GM21526 (cell line): Measurements from ENCODE around the gene MBP.

Experiments
- ATAC-seq: cut with Tn5 transposase; IDR thresholded peaks from one replicate; pipeline ENCODE4 v1.9.1; 2021; ENCODE audit warnings: moderate library complexity; ENCODE audit not compliant: unreplicated experiment, low FRiP score

MBP gene

DNA sequence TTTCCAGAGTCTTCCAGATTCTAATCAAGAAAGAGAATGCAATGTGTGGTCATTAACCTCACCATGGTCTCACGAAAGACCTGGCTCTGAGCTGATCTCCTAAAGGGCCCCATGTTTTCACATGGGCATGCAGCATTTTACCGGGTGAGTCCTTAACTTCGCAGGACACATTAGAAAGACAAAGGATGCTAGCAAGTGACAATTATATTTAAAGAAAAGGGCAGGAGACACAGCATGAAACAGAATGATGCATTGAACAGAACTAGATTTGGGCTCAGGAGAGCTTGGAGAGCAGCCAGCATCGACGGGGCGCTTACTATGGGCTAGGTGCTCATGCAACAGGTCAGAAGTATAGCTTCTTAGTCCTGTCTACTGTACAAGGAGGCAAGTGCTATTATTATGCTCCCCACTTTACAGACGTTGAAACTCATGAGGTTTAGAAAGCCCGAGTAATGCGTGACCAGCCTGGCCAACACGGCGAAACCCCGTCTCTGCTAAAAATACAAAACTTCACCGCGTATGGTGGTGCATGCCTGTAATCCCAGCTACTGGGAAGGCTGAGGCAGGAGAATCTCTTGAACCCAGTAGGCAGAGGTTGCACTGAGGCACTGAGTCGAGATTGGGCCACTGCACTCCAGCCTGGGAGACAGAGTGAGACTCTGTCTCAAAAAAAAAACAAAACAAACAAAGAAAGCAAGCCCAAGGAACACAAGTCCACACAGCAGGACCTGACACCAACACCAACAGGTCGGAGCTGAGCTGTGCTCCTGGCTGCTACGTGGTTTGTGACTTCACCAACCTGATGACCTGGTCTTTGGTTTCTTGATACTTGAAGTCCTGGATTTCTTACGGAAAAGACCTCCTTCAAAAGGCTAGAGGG, 16.1 kb downstream of the MBP start:
- ATAC-seq, result no peak

DNA sequence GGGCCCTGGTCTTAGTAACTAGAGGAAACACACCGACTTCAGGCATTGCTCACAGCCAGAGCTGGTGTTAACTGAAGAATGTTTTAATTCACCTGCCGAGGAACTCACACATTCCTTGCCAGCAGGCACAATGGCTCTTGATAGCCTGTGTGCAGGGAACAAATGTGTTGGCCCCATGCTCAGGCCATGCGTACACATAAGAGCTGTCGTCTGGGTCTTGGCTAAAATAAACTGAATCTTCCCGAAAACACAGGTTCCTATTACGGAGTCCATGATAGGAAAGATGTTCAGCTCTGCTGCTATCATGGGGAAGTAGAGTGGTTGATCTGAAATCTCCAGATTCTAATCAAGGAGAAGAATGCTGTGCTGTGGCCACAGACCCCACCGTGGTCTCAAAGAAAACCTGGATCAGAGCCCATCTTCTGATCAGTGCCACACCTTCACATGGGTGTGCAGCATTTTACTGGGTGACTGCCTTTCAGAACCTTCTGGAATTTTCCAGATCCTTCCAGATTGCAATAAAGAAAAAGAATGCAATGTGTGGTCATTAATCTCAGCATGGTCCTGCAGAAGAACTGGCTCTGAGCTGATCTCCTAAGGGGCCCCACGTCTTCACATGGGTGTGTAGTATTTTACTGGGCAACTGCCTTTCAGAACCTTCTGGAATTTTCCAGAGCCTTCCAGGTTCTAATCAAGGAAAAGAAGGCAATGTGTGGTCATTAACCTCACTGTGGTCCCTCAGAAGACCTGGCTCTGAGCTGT, 17.2 kb downstream of the MBP start:
- no peak for ATAC-seq

DNA sequence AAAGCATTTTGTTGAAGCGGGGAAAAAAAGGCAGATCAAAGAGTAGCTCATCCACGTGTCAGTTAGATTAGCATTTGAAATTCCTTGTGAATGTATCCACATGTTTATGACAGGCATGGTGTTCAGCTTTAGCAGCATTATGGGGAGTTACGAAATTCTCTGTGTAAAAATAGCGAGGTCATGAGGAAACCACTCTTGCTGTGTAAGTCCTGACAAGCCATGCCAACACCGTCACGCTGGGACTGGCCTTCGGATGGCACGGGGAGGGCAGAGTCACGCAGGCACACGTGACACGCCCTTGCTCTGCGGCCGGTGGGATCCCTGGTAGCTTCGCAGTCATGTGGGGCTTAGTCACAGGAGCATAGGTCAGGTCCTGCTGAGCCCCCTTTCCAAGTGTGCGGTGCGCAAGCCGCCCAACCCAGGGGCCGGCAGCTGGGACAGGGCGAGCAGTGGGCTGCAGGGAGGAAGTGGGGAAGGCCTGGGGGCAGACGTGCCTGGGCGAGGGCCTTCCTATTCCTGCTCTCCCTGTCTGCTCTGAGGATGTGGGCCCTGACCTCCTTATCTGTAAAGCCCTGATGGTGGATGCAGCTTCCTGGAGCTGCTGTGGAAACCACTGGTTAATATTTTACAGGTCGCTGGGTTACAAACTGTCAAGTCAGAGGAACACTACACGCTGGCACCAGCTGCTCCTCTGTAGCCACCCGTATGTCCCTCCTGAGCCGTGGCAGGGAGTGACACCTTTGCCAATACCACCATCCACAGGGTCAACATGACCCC, 18.0 kb downstream of the MBP start:
- ATAC-seq, result peak; percentile 38

DNA sequence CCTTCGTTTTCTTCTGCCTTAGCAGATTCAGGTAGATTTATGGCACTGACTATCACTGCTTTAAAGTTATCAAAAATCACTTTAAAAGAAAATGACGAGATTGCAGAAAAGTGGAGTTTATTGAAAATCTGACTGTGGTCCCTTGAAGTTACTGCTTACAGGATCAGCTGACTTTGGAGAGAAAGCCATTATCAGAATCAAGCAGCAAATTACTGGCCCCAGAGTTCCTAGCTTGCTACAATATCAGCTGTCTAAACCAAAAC, 18.5 kb downstream of the MBP start:
- ATAC-seq, result no peak

DNA sequence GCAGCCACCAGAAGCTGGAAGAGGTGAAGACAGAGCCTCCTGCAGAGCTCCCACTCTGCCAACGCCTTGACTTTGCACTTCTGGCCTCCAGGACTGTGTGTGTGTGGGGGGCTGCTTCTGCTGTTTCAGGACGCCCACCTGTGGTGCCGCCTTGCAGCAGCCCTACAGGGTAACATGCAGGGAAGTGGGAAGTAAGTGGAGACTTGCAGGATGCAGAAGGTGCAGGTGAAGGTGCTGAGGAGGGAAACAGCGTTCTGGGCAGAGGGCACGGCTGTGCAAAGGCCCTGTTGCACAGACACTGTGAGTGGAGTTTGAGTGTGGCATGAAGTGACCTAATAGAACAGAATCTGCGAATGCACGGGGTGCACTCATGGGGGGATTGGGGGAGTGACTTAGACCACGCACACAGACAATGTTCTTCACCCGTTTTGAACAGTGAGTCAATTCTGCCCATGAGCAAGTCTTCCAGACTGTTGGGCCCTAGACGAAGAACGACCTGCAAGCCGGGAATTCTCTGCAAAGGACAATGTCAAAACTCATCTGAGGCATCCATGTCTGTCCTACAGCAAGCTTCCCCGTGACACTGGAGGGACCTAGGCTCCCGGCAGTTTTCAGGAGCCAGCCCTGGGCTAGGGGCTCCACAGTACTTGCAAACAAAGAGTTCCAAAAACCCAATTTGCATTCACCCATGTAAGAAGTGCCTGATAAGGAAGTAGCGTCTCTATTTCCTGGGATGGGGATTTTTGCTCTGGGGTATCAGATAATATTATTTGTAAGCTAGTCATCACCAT, 19.0 kb downstream of the MBP start:
- ATAC-seq, result no peak

GRCh38 chr18:77112747-77113092, 19.9 kb downstream of the MBP start:
- ATAC-seq, result no peak

DNA sequence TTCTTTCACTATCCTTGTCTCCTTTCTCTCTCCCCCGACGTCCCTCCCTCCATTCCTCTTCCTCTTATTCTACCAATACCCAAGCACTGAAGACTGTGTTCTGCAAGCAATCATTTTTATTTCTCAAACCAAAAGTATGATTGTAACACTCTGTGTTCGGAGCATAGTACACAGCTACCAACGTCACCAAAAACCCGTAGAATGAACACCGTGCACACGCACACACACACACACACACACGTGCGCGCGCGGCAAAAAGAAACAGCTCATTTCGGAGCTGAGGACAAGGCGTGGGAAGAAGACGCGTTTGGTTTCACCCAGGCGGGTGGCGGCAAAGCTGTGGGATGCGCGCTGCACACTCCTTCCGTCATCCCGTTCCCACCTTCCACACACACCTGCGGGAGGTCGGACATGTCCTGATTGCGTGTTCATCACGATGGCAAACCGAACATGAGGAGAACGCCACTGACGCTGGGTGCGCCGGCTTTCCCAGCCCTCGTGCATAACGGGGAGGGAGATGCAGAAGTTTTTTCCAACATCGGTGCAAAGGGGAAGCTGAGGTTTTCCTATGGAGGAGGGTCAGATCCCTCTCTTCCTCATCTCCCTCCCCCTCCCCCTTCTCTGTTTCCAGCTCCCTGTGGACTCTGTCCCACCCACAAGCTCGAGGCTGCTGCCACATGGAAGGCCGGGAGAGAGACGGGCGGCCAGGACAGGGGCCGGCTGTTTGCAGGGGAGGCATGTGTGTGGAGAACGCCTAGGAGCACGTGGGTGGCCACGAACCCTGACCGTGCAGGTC, 20.4 kb downstream of the MBP start:
- ATAC-seq, result no peak

- no peak for ATAC-seq
Observed at GRCh38 chr18:77111449-77111848, 21.1 kb downstream of the MBP start.

DNA sequence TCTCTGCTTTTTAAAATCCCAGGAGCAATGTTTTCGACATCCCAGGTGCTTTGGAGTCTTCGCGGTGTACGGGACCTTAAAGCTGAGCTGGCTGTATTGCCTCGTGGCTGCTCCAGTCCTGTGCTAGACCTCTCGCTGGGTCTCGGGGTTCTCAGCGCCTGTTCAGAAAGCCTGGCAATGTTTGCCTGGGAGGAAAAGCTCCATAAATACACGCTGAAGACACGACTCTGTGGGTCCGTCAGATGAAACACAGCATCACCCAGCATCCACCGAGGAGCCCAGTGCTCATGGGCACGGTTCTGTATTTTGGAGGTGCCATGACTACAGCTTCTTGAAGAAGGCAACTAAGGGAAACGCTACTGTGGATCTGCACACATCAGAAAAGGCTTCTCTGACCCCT, 21.6 kb downstream of the MBP start:
- no peak for ATAC-seq

GRCh38 chr18:77110400-77110799, 22.2 kb downstream of the MBP start:
- no peak for ATAC-seq

DNA sequence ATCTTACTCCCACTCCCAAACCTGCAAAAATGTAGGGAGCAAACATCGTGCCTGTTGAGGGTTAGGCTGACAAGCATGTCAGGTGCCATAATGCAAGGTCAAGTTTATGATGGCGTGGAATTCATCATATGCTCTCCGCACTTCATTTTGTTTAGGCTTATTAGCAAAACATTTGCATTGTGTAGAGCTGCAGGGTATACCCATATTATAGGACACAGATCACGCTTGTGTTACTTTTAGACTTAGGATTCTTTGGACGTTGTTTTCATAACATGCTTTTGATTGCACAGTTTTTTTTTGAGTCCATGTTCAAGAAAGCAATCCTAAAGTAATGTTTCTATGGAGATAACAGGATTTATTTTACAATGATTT, 22.9 kb downstream of the MBP start:
- no peak for ATAC-seq

GRCh38 chr18:77108821-77109647, 23.5 kb downstream of the MBP start:
- ATAC-seq, result no peak

DNA sequence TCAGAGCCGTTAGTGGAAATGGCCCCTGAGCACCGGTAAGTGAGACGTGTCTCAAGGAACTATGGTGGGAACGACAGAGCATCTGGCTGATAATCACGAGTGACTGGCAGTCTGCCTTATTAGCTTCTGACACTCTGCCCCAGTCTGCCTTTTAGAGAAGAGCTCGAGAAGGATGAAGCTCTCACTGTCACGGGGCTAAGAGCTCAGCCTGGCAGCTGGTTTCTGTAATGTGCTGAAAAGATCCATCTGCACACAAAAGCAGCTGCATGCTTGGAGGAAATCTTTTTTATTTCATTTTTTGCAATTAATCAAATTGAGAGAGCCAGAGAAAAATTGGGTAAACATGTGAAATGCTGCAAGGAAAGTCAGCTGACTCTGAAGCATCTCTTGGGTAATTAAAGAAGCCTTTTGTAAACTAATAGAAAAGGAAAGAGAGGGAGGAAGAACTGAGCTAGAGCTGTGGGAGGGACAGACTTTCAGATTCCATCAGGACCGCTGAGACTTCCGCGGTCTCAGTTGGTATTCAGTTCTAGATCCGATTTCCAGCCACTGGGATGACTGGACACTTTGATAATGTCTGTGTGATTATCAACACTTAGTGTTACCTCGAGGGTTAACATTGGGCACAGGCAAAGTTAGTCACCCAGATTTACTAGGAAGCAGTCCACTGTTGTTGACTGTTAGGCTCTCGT, 24.4 kb downstream of the MBP start:
- no peak for ATAC-seq

DNA sequence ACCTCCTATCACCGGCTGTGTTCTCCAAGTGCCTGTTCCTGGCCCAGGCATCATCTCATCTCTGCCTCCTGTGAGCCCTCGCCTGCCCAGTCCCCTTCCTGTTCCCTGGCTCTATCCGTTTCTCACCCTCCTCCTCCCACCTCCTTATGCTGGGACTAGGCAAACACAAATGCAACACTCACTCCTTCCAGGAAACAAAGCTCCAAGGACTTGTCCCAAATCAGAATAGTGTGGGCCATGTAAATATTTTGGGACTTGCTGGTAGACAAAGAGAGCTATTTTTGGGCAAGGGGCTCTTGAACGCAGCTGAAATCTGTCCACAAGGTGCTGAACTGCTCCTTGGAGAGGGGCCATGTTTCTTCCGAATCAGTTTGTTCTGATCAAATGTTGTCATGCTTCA, 25.3 kb downstream of the MBP start:
- ATAC-seq, result no peak

DNA sequence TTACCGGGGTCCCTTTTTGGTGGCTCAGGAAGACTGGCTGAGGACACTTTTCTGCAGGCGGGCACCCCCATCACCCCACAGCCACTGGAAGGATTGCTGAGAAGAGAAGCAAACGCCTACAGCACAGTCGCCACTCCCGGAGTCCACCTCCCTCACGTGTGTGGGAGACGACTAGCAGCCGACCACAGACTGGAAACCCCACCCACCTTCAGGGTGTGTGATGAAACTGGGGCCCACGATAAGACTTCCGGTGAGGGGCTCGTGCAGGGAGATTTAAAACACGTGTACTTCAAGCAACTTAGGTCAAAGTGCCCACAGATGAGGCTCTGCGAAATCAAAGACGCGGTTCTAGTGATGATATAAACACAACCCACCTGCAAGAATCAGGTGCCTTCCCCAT, 26.3 kb downstream of the MBP start:
- ATAC-seq, result no peak

GRCh38 chr18:77105680-77106079, 26.9 kb downstream of the MBP start:
- ATAC-seq, result no peak

GRCh38 chr18:77105028-77105427, 27.6 kb downstream of the MBP start:
- no peak for ATAC-seq

- no peak for ATAC-seq
Observed at GRCh38 chr18:77103991-77104531, 28.5 kb downstream of the MBP start.
